HEK293T (cell line): ENCODE results near the gene MORN3.

ENCODE experiments used
- ARNT ChIP-seq: fragments of 450-650 bp; IDR thresholded peaks from 2 replicates; pipeline ENCODE4 v1.6.1; 2017; ENCODE audit warnings: mild to moderate bottlenecking
- BHLHE40 ChIP-seq: fragments of 450-650 bp; IDR thresholded peaks from 2 replicates; pipeline ENCODE4 v1.6.1; 2016; ENCODE audit warnings: mild to moderate bottlenecking, moderate library complexity, borderline replicate concordance
- CTBP1 ChIP-seq: fragments of 450-650 bp; IDR thresholded peaks from 2 replicates; pipeline ENCODE4 v1.6.1; 2016; ENCODE audit warnings: borderline replicate concordance
- ELF4 ChIP-seq: fragments of 450-650 bp; IDR thresholded peaks from 2 replicates; pipeline ENCODE4 v1.6.1; 2017; ENCODE audit warnings: antibody characterized with exemption
- FOXA1 ChIP-seq: fragments of 450-650 bp; IDR thresholded peaks from 2 replicates; pipeline ENCODE4 v1.6.1; 2016; ENCODE audit warnings: mild to moderate bottlenecking
- FOXM1 ChIP-seq: fragments of 450-650 bp; IDR thresholded peaks from 2 replicates; pipeline ENCODE4 v1.6.1; 2017; ENCODE audit warnings: mild to moderate bottlenecking, borderline replicate concordance
- HDGF ChIP-seq: fragments of 450-650 bp; IDR thresholded peaks from 2 replicates; pipeline ENCODE4 v1.6.1; 2017; ENCODE audit warnings: antibody characterized with exemption, borderline replicate concordance
- L3MBTL2 ChIP-seq: fragments of 450-650 bp; conservative IDR thresholded peaks from 2 replicates; pipeline ENCODE4 v1.6.1; 2016; ENCODE audit warnings: mild to moderate bottlenecking
- LEF1 ChIP-seq: fragments of 450-650 bp; IDR thresholded peaks from 2 replicates; pipeline ENCODE4 v1.6.1; 2017; ENCODE audit warnings: mild to moderate bottlenecking, borderline replicate concordance
- SP1 ChIP-seq: fragments of 450-650 bp; IDR thresholded peaks from 2 replicates; pipeline ENCODE4 v1.6.1; 2017
- SUZ12 ChIP-seq: fragments of 450-650 bp; IDR thresholded peaks from 2 replicates; pipeline ENCODE4 v1.6.1; 2016; ENCODE audit warnings: mild to moderate bottlenecking
- TARDBP ChIP-seq: fragments of 450-650 bp; IDR thresholded peaks from 2 replicates; pipeline ENCODE4 v1.6.1; 2016

DNA sequence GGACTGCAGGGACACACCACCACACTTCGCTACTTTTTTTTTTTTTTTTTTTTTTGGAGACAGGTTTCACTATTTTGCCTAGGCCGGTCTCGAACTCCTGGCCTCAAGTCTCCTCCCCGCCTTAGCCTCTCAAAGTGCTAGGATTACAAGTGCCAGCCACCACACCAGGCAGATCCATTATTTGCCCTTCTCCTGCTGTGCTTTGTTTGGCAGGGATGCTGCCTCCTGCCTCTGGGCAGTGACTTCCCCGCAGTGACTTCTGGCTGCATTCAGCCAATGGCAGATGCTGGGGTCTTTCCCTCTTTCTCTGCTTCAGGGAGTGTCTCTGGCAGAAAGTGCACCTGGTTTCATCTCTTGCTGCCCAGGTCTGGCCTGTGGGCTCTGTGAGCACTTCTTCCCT lies 6.7 kb upstream of the MORN3 start:
- TF ChIP-seq SP1 (no peak), ELF4 (no peak), BHLHE40 (no peak), ARNT (no peak), FOXA1 (no peak), SUZ12 (no peak), FOXM1 (no peak), CTBP1 (no peak), HDGF (no peak), LEF1 (no peak), TARDBP (no peak), L3MBTL2 (no peak)
